GM12864 (cell line): ENCODE results near the gene IGFN1.

ENCODE experiments used
- DNase-seq: peaks from one replicate; pipeline ENCODE4 v3.0.0-alpha.2; 2011; ENCODE audit warnings: low read depth
- H3K4me3 ChIP-seq: 2 replicates; pipeline ENCODE4 v1.5.1; 2011; ENCODE audit warnings: mild to moderate bottlenecking, low read depth, low read length, control low read depth
- TF ChIP-seq, protein P1 (sequence below): IDR thresholded peaks from 2 replicates; pipeline ENCODE4 v1.5.1; 2011; ENCODE audit warnings: low read depth, mild to moderate bottlenecking, moderate library complexity, low read length, control low read depth, inconsistent platforms; ENCODE audit errors: missing control alignments

The IGFN1 gene

GRCh38 chr1:201259476-201260235, 69.0 kb downstream of the IGFN1 start:
- TF ChIP-seq, protein P1, sequence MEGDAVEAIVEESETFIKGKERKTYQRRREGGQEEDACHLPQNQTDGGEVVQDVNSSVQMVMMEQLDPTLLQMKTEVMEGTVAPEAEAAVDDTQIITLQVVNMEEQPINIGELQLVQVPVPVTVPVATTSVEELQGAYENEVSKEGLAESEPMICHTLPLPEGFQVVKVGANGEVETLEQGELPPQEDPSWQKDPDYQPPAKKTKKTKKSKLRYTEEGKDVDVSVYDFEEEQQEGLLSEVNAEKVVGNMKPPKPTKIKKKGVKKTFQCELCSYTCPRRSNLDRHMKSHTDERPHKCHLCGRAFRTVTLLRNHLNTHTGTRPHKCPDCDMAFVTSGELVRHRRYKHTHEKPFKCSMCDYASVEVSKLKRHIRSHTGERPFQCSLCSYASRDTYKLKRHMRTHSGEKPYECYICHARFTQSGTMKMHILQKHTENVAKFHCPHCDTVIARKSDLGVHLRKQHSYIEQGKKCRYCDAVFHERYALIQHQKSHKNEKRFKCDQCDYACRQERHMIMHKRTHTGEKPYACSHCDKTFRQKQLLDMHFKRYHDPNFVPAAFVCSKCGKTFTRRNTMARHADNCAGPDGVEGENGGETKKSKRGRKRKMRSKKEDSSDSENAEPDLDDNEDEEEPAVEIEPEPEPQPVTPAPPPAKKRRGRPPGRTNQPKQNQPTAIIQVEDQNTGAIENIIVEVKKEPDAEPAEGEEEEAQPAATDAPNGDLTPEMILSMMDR = no peak
- DNase-seq = no peak
- no peak overlapping the region for H3K4me3 ChIP-seq

- no peak overlapping the region for H3K4me3 ChIP-seq
- TF ChIP-seq, protein P1 = no peak
- no peak for DNase-seq
Measured at GRCh38 chr1:201260236-201260590, 69.6 kb downstream of the IGFN1 start.

GRCh38 chr1:201260648-201261311, 70.2 kb downstream of the IGFN1 start:
- TF ChIP-seq, protein P1 = no peak
- H3K4me3 ChIP-seq = no peak overlapping the region
- DNase-seq = no peak

DNA sequence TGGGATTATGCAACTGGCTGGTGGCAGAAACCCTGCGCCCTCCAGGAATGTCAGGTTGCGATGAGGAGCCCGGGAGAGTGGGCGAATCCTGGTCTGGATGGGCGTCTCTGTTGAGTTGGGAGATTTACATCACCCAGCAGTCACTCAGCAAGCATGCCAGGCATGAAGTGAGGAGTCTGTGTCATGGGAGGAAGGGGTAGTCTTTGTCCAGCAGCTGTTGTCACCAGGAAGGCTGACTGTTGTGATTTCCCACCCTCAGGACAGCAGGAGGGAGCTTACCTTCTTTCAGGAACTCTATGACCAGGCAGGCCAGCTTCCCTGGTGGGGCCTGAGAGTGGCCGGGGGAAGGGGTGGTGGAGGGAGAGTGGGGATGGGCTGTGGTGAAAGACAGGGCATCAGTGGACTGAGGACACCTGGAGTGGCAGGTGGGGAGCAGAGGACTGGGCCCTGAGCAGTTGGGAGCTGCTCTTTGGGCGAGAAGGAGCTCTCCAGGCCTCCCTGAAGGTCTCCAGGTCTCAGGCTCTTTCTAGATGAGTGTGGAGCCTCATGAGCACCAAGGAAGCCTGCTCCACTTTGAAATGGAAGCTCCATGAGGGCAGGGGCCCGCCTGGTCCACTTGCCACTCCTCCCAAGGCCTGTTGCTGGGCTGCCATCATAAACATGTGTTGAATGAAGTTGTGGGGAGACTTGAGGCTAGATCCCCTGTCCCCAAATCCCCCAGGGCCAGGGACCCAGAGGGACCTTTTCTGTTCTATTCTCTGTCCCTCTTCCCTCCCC, 71.3 kb downstream of the IGFN1 start:
- no peak overlapping the region for H3K4me3 ChIP-seq
- DNase-seq = no peak
- TF ChIP-seq, protein P1 = no peak

GRCh38 chr1:201262963-201263608, 72.5 kb downstream of the IGFN1 start:
- DNase-seq = no peak
- H3K4me3 ChIP-seq = no peak overlapping the region
- TF ChIP-seq, protein P1 = no peak

DNA sequence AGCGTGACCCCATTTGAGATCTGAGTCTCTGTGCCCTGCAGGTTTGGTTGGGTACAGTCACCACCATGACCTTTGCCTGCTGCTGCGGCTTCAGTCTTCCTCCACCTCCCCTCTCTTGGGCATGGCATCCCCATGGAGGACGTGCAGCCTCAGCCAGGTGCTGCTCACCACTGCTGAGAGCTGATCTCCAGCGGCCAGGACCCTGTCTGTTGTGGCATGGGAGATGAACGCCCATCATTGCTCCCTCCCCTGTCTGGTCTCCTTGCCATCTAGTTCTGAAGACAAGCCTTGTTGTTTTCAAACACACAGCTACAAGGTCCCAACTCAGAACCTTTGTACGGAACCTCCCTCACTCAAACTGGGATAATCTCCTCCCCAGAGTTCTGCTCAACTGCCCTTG, 73.4 kb downstream of the IGFN1 start:
- DNase-seq = no peak
- TF ChIP-seq, protein P1 = no peak
- H3K4me3 ChIP-seq = no peak overlapping the region
